Naive B cell (primary cell): Measurements from ENCODE around the gene KCNK4. TPM values are rescaled to one million over a fixed set of nuclear protein-coding genes. Genes with fewer than 3 reads are reported as not detected.
A peak's percentile ranks its signal among the peaks of the same experiment; 100 is the strongest.

Experiments
- ATAC-seq, 2 donors: fragments of 150-1000 bp; cut with Tn5 transposase; 2 replicates each; pipeline ENCODE4 v1.10.0; 2021; ENCODE audit warnings: low read depth in 2 of 2, mild to moderate bottlenecking in 2 of 2, moderate library complexity in 2 of 2
- DNase-seq: peaks from one replicate; pipeline ENCODE4 v3.0.0; 2022
- H3K27ac Mint-ChIP-seq, 6 donors: one replicate each; pipeline ENCODE4 v1.8.0; 2020 to 2022; ENCODE audit warnings: mild to moderate bottlenecking in 6 of 6, mixed read lengths in 6 of 6, moderate library complexity in 5 of 6, inconsistent platforms in 2 of 6
- H3K27me3 Mint-ChIP-seq, 3 donors: one replicate each; pipeline ENCODE4 v1.8.0; 2021 to 2022; ENCODE audit warnings: mixed read lengths in 3 of 3, mild to moderate bottlenecking in 1 of 3
- H3K36me3 Mint-ChIP-seq, 2 donors: one replicate each; pipeline ENCODE4 v1.8.0; 2020 to 2022; ENCODE audit warnings: mixed read lengths in 2 of 2, inconsistent platforms in 1 of 2, mild to moderate bottlenecking in 1 of 2
- H3K4me1 Mint-ChIP-seq, 3 donors: one replicate each; pipeline ENCODE4 v1.8.0; 2020 to 2022; ENCODE audit warnings: mixed read lengths in 3 of 3, inconsistent platforms in 1 of 3, mild to moderate bottlenecking in 1 of 3, moderate library complexity in 1 of 3
- H3K4me3 Mint-ChIP-seq, 8 donors: one replicate each; pipeline ENCODE4 v1.8.0; 2020 to 2022; ENCODE audit warnings: mild to moderate bottlenecking in 8 of 8, mixed read lengths in 8 of 8, moderate library complexity in 8 of 8, inconsistent platforms in 2 of 8
- H3K9me3 Mint-ChIP-seq, 7 donors: one replicate each; pipeline ENCODE4 v1.8.0; 2020 to 2022; ENCODE audit warnings: mixed read lengths in 7 of 7, mild to moderate bottlenecking in 5 of 7, inconsistent platforms in 2 of 7, moderate library complexity in 1 of 7
- polyA plus RNA-seq, 6 donors: library from polyadenylated mRNA; unstranded; fragments of 300-500 nt; fragmentation: Illumina TruSeq; gene quantifications; one replicate each; pipeline ENCODE4 v1.2.3, GENCODE V29; 2021; ENCODE audit warnings: low read depth in 6 of 6

KCNK4 gene
- polyA plus RNA-seq, 6 donors from 2014 or later: not detected

DNA sequence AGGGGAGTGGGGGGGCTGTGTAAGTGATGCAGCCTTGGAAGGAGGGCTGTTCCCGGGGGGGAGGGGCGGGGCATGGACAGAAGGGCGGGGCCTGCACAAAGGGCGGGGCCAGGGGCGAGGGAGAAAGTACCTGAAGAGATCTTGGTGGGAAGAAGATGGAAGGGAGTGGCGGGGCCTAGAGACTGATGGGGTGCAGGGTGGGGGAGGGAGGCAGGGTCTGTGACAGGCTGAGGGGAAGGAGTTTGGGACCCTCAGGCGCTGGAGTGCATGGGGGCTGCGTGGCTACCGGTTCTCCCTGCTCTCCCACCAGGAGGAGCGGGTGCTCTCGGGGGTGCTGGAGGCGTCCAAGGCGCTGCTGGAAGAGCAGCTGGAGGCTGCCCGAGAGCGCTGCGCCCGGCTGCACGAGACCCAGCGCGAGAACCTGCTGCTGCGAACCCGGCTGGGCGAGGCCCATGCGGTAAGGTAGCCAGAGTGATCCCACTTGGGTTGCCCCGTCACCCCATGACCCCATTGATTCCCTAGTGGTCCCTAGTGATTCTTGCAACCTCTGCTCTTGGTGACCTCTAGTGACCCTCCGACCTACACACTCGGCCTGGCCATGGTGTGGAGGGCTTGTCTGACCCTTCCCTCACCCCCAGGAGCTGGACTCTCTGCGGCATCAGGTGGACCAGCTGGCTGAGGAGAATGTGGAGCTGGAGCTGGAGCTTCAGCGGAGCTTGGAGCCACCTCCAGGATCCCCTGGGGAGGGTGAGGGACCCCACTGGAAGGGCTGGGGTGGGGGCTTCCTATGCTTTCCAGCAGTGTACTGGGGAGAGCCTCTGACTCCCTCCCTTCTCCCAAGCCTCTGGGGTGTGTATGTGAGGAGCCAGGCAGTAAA, 52.0 kb downstream of the KCNK4 start:
- Mint-ChIP-seq H3K4me1 (peaks cover 41 to 48% (median 46%) of the 10 kb centered on the region in 3 donors), H3K27ac (peak overlapping the region; percentile 32 to 99 (median 62)), H3K27me3 (no peaks in the 10 kb centered on the region), H3K4me3 (peak overlapping the region in 5 of 8 donors; percentile 51 to 94 (median 67)), H3K36me3 (no peaks in the 10 kb centered on the region), H3K9me3 (no peaks in the 10 kb centered on the region)
- no peak for DNase-seq
- no peak for ATAC-seq

DNA sequence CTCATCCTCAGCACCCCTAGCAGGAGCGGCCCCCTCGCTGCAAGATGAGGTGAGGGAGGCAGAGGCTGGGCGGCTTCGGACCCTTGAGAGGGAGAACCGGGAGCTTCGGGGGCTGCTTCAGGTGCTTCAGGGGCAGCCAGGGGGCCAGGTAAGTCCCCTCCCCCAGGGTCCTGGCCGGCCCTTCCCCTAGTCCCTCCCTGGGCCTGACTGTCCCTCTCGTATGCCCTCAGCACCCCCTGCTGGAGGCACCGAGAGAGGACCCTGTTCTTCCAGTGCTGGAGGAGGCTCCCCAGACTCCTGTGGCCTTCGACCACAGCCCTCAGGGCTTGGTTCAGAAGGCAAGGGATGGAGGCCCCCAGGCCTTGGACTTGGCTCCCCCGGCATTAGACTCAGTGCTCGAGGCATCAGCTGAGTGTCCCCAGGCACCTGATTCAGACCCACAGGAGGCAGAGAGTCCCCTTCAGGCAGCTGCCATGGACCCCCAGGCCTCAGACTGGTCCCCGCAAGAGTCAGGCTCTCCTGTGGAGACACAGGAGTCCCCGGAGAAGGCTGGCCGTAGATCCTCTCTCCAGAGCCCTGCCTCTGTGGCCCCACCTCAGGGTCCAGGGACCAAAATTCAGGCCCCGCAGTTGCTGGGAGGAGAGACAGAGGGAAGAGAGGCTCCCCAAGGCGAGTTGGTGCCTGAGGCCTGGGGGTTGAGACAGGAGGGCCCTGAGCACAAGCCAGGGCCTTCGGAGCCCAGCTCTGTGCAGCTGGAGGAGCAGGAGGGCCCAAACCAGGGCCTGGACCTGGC, 52.9 kb downstream of the KCNK4 start:
- Mint-ChIP-seq H3K27me3 (no peaks in the 10 kb centered on the region), H3K9me3 (no peaks in the 10 kb centered on the region), H3K27ac (peak overlapping the region in 1 of 6 donors; percentile 65), H3K4me1 (peaks cover 37 to 52% (median 46%) of the 10 kb centered on the region in 3 donors), H3K4me3 (no peak overlapping the region), H3K36me3 (no peaks in the 10 kb centered on the region)
- DNase-seq (no peak), ATAC-seq (no peak)

DNA sequence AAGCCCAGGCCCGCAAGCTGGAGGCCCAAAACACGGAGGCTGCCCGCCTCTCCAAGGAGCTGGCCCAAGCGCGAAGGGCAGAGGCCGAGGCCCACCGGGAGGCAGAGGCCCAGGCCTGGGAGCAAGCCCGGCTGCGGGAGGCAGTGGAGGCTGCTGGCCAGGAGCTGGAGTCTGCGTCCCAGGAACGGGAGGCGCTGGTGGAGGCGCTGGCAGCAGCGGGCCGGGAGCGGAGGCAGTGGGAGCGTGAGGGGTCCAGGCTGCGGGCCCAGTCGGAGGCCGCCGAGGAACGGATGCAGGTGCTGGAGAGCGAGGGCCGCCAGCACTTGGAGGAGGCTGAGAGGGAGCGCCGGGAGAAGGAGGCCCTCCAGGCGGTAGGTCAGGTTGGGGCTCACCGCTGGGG, 53.7 kb downstream of the KCNK4 start:
- no peak for ATAC-seq
- no peak overlapping the region for H3K27ac Mint-ChIP-seq
- no peak overlapping the region for H3K4me3 Mint-ChIP-seq
- H3K36me3 Mint-ChIP-seq: no peaks in the 10 kb centered on the region
- H3K27me3 Mint-ChIP-seq: no peaks in the 10 kb centered on the region
- H3K4me1 Mint-ChIP-seq: peaks cover 29 to 48% (median 38%) of the 10 kb centered on the region in 3 donors
- H3K9me3 Mint-ChIP-seq: no peaks in the 10 kb centered on the region
- DNase-seq: no peak

DNA sequence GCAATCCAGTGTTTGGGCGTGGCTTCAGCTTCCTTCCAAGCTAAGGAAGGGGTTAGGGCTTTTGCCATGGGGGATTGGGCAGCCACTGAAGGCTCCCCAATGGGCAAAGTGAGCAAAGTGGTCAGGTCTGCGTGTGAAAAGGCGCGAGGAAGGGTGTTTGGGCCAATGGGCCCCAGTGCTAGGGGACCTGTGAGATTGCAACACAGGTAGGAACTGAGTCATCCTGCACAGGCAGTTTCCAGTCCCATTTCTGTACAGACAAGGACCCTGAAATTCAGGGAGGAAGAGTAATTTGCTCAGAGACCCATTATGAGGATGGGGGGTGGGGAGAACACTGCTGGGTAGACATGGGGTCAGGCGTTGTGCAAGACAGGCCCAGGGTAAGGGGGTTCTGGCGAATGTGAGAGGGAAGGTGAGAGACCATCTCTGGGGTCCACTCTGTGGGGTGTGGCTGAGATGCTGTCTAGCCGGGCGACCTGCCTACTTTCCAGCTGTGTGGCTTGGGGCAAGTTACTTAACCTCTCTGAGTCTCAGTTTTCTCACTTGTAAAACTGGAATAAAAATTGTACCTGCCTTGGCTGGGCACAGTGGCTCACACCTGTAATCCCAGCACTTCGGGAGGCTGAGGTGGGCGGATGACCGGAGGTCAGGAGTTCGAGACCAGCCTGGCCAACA, 56.2 kb downstream of the KCNK4 start:
- no peak overlapping the region for H3K4me3 Mint-ChIP-seq
- H3K27ac Mint-ChIP-seq: peak overlapping the region in 1 of 6 donors; percentile 44
- H3K36me3 Mint-ChIP-seq: no peaks in the 10 kb centered on the region
- H3K9me3 Mint-ChIP-seq: no peaks in the 10 kb centered on the region
- no peak for ATAC-seq
- DNase-seq: no peak
- peaks cover 8 to 29% (median 18%) of the 10 kb centered on the region in 3 donors for H3K4me1 Mint-ChIP-seq
- H3K27me3 Mint-ChIP-seq: no peaks in the 10 kb centered on the region

DNA sequence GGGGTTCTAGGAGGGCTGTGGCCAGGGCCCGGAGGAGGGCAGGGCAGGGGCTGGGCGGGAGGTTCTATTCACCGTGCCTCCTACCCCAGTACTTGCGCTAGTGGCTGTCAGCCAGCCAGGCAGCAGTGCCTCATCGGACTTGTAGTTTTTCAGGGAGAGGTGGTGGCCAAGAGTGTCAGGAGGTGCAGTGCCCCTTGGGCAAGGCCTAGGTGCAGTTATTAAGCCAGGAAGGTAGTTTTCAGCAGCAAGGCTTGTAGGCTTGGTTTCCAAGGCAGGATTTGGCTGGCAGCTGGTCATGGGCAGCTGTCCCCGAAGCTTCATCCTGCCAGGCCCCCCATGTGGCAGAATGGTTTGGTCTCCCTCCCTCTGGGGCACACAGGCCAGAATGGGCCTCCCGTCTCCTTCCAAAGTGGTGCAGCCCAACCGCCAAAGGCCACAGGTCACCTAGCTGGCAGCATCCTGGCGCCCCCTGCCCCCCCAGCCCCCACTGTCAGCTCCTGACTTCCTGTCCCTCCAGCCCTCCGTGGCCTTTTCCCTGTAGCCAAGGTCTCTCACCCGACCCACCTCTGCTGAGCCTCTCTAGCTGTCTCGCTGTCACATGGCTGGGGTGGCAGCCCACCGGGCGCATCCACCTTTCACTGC, 57.4 kb downstream of the KCNK4 start:
- H3K4me3 Mint-ChIP-seq: no peak overlapping the region
- peak overlapping the region in 1 of 6 donors; percentile 36 for H3K27ac Mint-ChIP-seq
- H3K9me3 Mint-ChIP-seq: no peaks in the 10 kb centered on the region
- H3K27me3 Mint-ChIP-seq: no peaks in the 10 kb centered on the region
- no peak for DNase-seq
- no peaks in the 10 kb centered on the region for H3K36me3 Mint-ChIP-seq
- H3K4me1 Mint-ChIP-seq: peaks cover 8 to 29% (median 13%) of the 10 kb centered on the region in 3 donors
- ATAC-seq: no peak

DNA sequence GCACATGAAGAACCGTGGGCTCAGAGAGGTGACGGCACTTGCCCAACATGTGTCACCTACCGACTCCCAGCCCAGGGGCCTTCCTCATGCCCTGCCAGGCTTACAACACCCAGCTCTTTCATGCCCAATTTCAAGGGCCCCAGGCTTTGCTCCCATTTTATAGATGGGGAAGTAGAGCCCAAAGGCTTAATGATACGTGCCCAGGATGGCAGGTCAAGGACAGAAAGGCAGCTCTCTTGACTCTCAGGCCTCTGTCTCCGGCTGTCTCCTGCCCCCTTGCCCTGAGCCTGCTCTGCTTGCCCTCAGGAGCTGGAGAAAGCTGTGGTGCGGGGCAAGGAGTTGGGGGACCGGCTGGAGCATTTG, 57.9 kb downstream of the KCNK4 start:
- Mint-ChIP-seq H3K4me1 (peaks cover 8 to 29% (median 13%) of the 10 kb centered on the region in 3 donors), H3K4me3 (no peak overlapping the region), H3K27ac (no peak overlapping the region), H3K36me3 (no peaks in the 10 kb centered on the region), H3K9me3 (no peaks in the 10 kb centered on the region), H3K27me3 (no peaks in the 10 kb centered on the region)
- DNase-seq (no peak), ATAC-seq (no peak)

DNA sequence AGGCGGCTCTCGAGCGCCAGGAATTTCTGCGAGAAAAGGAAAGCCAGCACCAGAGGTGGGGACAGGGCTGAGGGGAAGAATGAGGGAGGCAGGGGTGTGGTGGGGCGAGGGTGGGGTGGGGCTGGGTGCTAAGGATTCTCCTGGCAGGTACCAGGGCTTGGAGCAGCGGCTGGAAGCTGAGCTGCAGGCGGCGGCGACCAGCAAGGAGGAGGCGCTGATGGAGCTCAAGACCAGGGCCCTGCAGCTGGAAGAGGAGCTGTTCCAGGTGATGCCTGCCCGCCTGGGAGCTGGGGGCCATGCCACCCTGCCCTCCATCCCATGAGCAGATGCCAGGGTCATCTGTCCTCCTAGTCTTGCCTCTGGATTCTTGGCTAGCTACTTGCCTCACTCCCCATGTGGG, 58.3 kb downstream of the KCNK4 start:
- ATAC-seq: no peak
- H3K4me3 Mint-ChIP-seq: no peak overlapping the region
- no peaks in the 10 kb centered on the region for H3K27me3 Mint-ChIP-seq
- peaks cover 8 to 29% (median 13%) of the 10 kb centered on the region in 3 donors for H3K4me1 Mint-ChIP-seq
- H3K27ac Mint-ChIP-seq: no peak overlapping the region
- H3K36me3 Mint-ChIP-seq: no peaks in the 10 kb centered on the region
- DNase-seq: no peak
- no peaks in the 10 kb centered on the region for H3K9me3 Mint-ChIP-seq

Other genes with a start within 250 kb of the KCNK4 start
- gene MACROD1, start 125.2 kb upstream of the KCNK4 start, polyA plus RNA-seq: 1 to 10 TPM; 1.5 to 7.0 (median 3.2) TPM
- 10 to 100 TPM; 26.3 to 92.4 (median 63.3) TPM for gene STIP1, start 105.1 kb upstream of the KCNK4 start, polyA plus RNA-seq
- gene FERMT3, start 84.6 kb upstream of the KCNK4 start, polyA plus RNA-seq: 100 to 1,000 TPM in 5 of 6 donors, 10 to 100 TPM in 1; 98.6 to 148 (median 118) TPM
- gene TRPT1, start 65.1 kb upstream of the KCNK4 start, polyA plus RNA-seq: 10 to 100 TPM; 60.7 to 97.6 (median 86.0) TPM
- gene NUDT22, start 65.0 kb upstream of the KCNK4 start, polyA plus RNA-seq: 10 to 100 TPM; 43.6 to 96.6 (median 62.6) TPM
- 10 to 100 TPM; 41.9 to 66.6 (median 50.5) TPM for gene DNAJC4, start 60.8 kb upstream of the KCNK4 start, polyA plus RNA-seq
- 10 to 100 TPM; 10.9 to 33.7 (median 28.1) TPM for gene VEGFB, start 56.7 kb upstream of the KCNK4 start, polyA plus RNA-seq
- gene FKBP2, start 50.2 kb upstream of the KCNK4 start, polyA plus RNA-seq: 10 to 100 TPM; 65.3 to 94.8 (median 79.8) TPM
- 10 to 100 TPM; 21.2 to 49.9 (median 40.3) TPM for gene PPP1R14B, start 44.4 kb upstream of the KCNK4 start, polyA plus RNA-seq
- under 1 TPM in 5 of 6 donors, not detected in 1; 0.12 to 0.55 (median 0.21) TPM for gene PLCB3, start 39.8 kb upstream of the KCNK4 start, polyA plus RNA-seq
- gene BAD, start 6.6 kb upstream of the KCNK4 start, polyA plus RNA-seq: 10 to 100 TPM; 45.5 to 72.8 (median 52.8) TPM
- gene GPR137, start 5.5 kb upstream of the KCNK4 start, polyA plus RNA-seq: 10 to 100 TPM; 17.3 to 35.5 (median 21.0) TPM
- gene CATSPERZ, start 9.1 kb downstream of the KCNK4 start, polyA plus RNA-seq: not detected
- gene ESRRA, start 14.2 kb downstream of the KCNK4 start, polyA plus RNA-seq: 1 to 10 TPM; 3.4 to 8.5 (median 6.5) TPM
- 100 to 1,000 TPM; 445 to 606 (median 521) TPM for gene TRMT112, start 26.3 kb downstream of the KCNK4 start, polyA plus RNA-seq
- 100 to 1,000 TPM; 229 to 385 (median 248) TPM for gene PRDX5, start 26.8 kb downstream of the KCNK4 start, polyA plus RNA-seq
- 10 to 100 TPM in 5 of 6 donors, 1 to 10 TPM in 1; 9.3 to 73.0 (median 19.4) TPM for gene CCDC88B, start 48.9 kb downstream of the KCNK4 start, polyA plus RNA-seq
- 1 to 10 TPM; 1.1 to 8.3 (median 4.8) TPM for gene RPS6KA4, start 67.9 kb downstream of the KCNK4 start, polyA plus RNA-seq